Thyroid gland (tissue), 4 donors: ENCODE measurements around the gene CCDC88A.

ENCODE experiments used
- CTCF ChIP-seq, 6 experiments: fragments of 200-600 bp in 3 of 6; fragments of 450-650 bp in 3 of 6; sonication (generic) in 3 of 6; IDR thresholded peaks; one replicate each; pipeline ENCODE4 v1.5.1; 2016 to 2019; ENCODE audit warnings: antibody characterized with exemption in 6 of 6, mild to moderate bottlenecking in 2 of 6, inconsistent platforms in 1 of 6, moderate library complexity in 1 of 6
- POLR2A ChIP-seq, 2 donors: fragments of 450-650 bp; IDR thresholded peaks; one replicate each; pipeline ENCODE4 v1.6.1; 2017; ENCODE audit warnings: antibody characterized with exemption in 2 of 2, mild to moderate bottlenecking in 2 of 2, moderate library complexity in 1 of 2

GRCh38 chr2:55296393-55296792 is 123.3 kb downstream of the CCDC88A start:
- TF ChIP-seq CTCF (IDR thresholded peaks at IDR 0.05) (no peak), POLR2A (IDR thresholded peaks at IDR 0.05) (no peak)
